WI38 (cell line): Measurements from ENCODE around the gene RNF41.

Experiments
- H3K4me3 ChIP-seq: 2 replicates; pipeline ENCODE4 v1.5.1; 2011; ENCODE audit warnings: low read depth, mild to moderate bottlenecking, control low read depth, low read length
- CTCF ChIP-seq: IDR thresholded peaks from 2 replicates; pipeline ENCODE4 v1.5.1; 2012; ENCODE audit warnings: low read depth, mild to moderate bottlenecking, control low read depth, low read length

RNF41 gene

GRCh38 chr12:56158926-56159461 lies 62.7 kb downstream of the RNF41 start:
- peak overlapping the region; percentile 87 for H3K4me3 ChIP-seq
- no peak for TF ChIP-seq CTCF

- peak within 1 kb of the TSS; percentile 87 for H3K4me3 ChIP-seq
- no peak for TF ChIP-seq CTCF
Observed at GRCh38 chr12:56158029-56158925, 63.4 kb downstream of the RNF41 start, which contains the start of gene MYL6. Gene MYL6 (plus strand): TSS chr12:56158359. CDS start chr12:56158402, 43 bp downstream.

DNA sequence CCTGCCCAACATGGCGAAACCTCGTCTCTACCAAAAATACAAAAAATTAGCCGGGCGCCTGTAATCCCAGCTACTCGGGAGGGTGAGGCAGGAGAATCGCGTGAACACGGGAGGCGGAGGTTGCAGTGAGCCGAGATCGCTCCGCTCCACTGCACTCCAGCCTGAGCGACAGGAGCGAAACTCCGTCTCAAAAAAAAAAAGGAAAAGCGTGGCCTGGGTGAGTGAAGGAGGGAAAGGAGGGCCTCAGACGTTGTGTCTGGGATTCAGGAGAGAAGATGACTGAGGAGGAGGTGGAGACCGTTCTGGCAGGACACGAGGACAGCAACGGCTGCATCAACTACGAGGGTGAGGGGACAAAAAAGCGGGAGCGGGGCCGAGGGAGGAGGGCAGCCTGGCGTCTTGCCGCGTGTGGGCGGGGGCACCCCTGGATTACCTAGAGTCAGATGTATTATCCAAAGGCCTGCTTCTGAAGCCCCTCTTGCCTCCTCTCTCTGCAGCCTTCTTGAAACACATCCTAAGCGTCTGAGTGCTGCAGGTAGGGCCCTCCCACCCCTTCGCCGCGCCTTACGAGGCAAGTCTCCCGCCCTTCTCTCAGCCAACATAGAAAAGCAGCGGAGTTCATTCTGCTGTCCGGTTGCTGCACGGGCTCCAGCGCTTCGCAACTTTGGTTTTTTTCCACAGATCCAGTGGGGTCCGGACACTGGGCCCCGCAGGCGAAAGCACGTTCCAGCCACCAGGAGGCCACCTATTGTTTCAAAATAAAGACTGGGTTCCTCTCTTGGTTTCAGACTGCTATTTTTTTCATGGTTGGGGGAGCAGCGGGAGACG lies 64.3 kb downstream of the RNF41 start:
- peak; percentile 66 for TF ChIP-seq CTCF

DNA sequence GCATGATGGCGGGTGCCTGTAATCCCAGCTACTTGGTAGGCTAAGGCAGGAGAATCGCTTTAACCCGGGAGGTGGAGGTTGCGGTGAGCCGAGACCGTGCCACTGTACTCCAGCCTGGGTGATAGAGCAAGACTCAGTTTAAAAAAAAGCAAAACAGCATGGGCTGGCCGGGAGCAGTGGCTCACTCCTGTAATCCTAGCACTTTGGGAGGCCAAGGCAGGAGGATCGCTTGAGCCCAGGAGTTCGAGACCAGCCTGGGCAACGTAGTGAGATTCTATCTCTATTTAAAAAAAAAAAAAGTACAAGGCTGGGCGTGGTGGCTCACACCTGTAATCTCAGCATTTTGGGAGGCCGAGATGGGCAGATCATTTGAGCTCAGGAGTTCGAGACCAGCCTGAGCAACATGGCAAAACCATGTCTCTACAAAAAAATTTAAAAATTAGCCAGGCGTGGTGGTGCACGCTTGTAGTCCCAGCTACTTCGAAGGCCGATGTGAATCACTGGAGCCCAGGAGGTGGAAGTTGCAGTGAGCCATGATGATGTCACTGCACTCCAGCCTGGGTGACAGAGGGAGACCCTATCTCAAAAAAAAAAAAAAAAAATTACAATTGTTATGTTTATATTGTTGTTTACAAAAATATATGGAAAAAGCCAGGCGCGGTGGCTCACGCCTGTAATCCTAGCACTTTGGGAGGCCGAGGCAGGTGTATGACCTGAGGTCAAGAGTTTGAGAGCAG lies 65.1 kb downstream of the RNF41 start:
- peak overlapping the region; percentile 87 for H3K4me3 ChIP-seq

More for the DNA sequence above, 64.3 kb downstream of the RNF41 start:
- peak overlapping the region; percentile 87 for H3K4me3 ChIP-seq

DNA sequence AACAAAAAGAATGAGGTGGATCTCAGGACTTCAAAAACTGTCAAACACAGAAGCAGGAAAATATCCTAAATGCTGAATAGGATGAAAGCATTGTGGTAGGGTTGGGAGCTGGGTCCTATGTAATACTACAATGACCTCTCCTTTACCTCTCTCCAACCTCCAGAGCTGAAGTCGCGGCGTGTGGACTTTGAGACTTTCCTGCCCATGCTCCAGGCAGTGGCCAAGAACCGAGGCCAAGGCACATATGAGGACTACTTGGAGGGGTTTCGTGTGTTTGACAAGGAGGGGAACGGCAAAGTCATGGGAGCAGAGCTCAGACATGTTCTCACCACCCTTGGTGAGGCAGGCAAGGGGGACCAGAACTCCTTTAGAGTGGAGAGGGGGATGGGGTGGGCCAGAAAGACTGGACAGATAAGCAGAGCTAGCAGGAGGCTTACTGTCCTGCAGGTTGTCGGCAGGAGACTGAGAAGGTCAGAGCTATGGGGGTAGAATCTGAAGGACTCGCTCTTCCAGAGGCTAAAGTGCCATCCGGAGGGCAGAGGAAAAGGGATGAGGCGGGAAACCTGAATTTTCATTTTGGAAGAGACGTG lies 66.4 kb downstream of the RNF41 start:
- no peak for TF ChIP-seq CTCF
- H3K4me3 ChIP-seq: no peak overlapping the region

DNA sequence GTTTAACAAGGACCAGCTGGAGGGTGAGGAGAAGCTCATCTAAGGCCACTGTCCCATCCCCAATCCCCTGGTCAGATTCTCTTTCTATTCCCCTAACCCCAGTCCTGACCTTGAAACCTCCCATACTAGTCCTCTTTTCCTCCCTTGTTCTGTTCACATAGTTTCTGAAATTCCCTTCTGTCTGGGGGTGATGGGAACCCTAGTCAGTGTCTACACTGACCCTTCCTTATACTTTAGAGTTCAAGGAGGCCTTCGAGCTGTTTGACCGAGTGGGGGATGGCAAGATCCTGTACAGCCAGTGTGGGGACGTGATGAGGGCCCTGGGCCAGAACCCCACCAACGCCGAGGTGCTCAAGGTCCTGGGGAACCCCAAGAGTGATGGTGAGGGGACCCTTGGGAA lies 66.9 kb downstream of the RNF41 start:
- no peak for TF ChIP-seq CTCF
- H3K4me3 ChIP-seq: no peak overlapping the region
